HG03469 (cell line): ENCODE data around the gene PPP1R1B.

ENCODE experiments used
- ATAC-seq: cut with Tn5 transposase; IDR thresholded peaks from one replicate; pipeline ENCODE4 v1.9.1; 2021; ENCODE audit warnings: mild to moderate bottlenecking, moderate library complexity, moderate number of reproducible peaks; ENCODE audit not compliant: unreplicated experiment

The PPP1R1B gene

GRCh38 chr17:39678340-39679116 lies 51.8 kb downstream of the PPP1R1B start:
- no peak for ATAC-seq

GRCh38 chr17:39679521-39680192 lies 52.9 kb downstream of the PPP1R1B start:
- ATAC-seq, result no peak

- ATAC-seq, result no peak
Observed at GRCh38 chr17:39683295-39683939, 56.7 kb downstream of the PPP1R1B start.

GRCh38 chr17:39684369-39685192 lies 57.8 kb downstream of the PPP1R1B start:
- no peak for ATAC-seq
